KBM-7 (cell line): ENCODE data around the gene PTPRD.

Experiments
- DNase-seq: peaks from one replicate; pipeline ENCODE4 v3.0.0-alpha.2; 2015
- in situ Hi-C: fragments of 300-500 bp; cut with MboI; formaldehyde crosslinking; loops from 2 replicates; pipeline ENCODE4 v1.14.3; 2020; ENCODE audit warnings: low sequenced_read_pairs, low pct_unique_long_range_greater_than_20kb, mixed read lengths

Gene PTPRD

GRCh38 chr9:8492024-8492423, 2120.8 kb downstream of the PTPRD start:
- in situ Hi-C loops, result no loop called here
- DNase-seq, result no peak

- DNase-seq, result no peak
- in situ Hi-C loops, result no loop called here
Observed at GRCh38 chr9:8491563-8491962, 2121.2 kb downstream of the PTPRD start.

- in situ Hi-C loops, result no loop called here
- no peak for DNase-seq
Observed at GRCh38 chr9:8489835-8490234, 2123.0 kb downstream of the PTPRD start.

- DNase-seq, result no peak
- in situ Hi-C loops, result no loop called here
Observed at GRCh38 chr9:8486095-8486494, 2126.7 kb downstream of the PTPRD start.

GRCh38 chr9:8484597-8485191, 2128.1 kb downstream of the PTPRD start:
- no peak for DNase-seq
- in situ Hi-C loops, result no loop called here

GRCh38 chr9:8477450-8477849, 2135.4 kb downstream of the PTPRD start:
- in situ Hi-C loops, result no loop called here
- DNase-seq, result no peak

GRCh38 chr9:8474937-8475336, 2137.9 kb downstream of the PTPRD start:
- no peak for DNase-seq
- in situ Hi-C loops, result no loop called here

- in situ Hi-C loops, result no loop called here
- no peak for DNase-seq
Observed at GRCh38 chr9:8473244-8474020, 2139.4 kb downstream of the PTPRD start.

GRCh38 chr9:8468045-8468637, 2144.7 kb downstream of the PTPRD start:
- DNase-seq, result no peak
- in situ Hi-C loops, result no loop called here

GRCh38 chr9:8457816-8458215, 2155.0 kb downstream of the PTPRD start:
- no peak for DNase-seq
- in situ Hi-C loops, result no loop called here

GRCh38 chr9:8457055-8457454, 2155.7 kb downstream of the PTPRD start:
- in situ Hi-C loops, result no loop called here
- no peak for DNase-seq

- no peak for DNase-seq
- in situ Hi-C loops, result no loop called here
Observed at GRCh38 chr9:8456344-8456743, 2156.5 kb downstream of the PTPRD start.

- in situ Hi-C loops, result no loop called here
- DNase-seq, result no peak
Observed at GRCh38 chr9:8450810-8451545, 2161.8 kb downstream of the PTPRD start.

- no peak for DNase-seq
- in situ Hi-C loops, result no loop called here
Observed at GRCh38 chr9:8448226-8448625, 2164.6 kb downstream of the PTPRD start.

- DNase-seq, result no peak
- in situ Hi-C loops, result no loop called here
Observed at GRCh38 chr9:8447601-8448000, 2165.2 kb downstream of the PTPRD start.

- in situ Hi-C loops, result no loop called here
- DNase-seq, result no peak
Observed at GRCh38 chr9:8437876-8438275, 2174.9 kb downstream of the PTPRD start.

- in situ Hi-C loops, result no loop called here
- no peak for DNase-seq
Observed at GRCh38 chr9:8437259-8437658, 2175.5 kb downstream of the PTPRD start.

- DNase-seq, result no peak
- in situ Hi-C loops, result no loop called here
Observed at GRCh38 chr9:8436786-8437185, 2176.0 kb downstream of the PTPRD start.

- DNase-seq, result no peak
- in situ Hi-C loops, result no loop called here
Observed at GRCh38 chr9:8434621-8435020, 2178.2 kb downstream of the PTPRD start.

- in situ Hi-C loops, result no loop called here
- no peak for DNase-seq
Observed at GRCh38 chr9:8432224-8432623, 2180.6 kb downstream of the PTPRD start.
